Tibial nerve (tissue), 4 donors: ENCODE results near the gene CSKMT. TPM values are rescaled to one million over a fixed set of nuclear protein-coding genes. Genes with fewer than 3 reads are reported as not detected.

Source experiments
- DNase-seq, 2 donors: peaks; one replicate each; pipeline ENCODE4 v3.0.0-alpha.2; 2019; ENCODE audit warnings: low spot score in 2 of 2
- H3K27ac ChIP-seq, 4 donors: fragments of 200-600 bp; sonication (generic) in 3 of 4; one replicate each; pipeline ENCODE4 v1.5.1; 2017 to 2019; ENCODE audit warnings: mild to moderate bottlenecking in 1 of 4
- H3K27me3 ChIP-seq, 2 donors: fragments of 200-600 bp; sonication (generic) in 1 of 2; one replicate each; pipeline versions ENCODE4 v1.5.1 to v1.6.0; 2017 to 2019
- H3K36me3 ChIP-seq, 3 donors: fragments of 200-600 bp; sonication (generic); one replicate each; pipeline ENCODE4 v1.5.1; 2018 to 2019
- H3K4me1 ChIP-seq, 4 donors: fragments of 200-600 bp; sonication (generic) in 3 of 4; one replicate each; pipeline ENCODE4 v1.5.1; 2017 to 2019
- H3K4me3 ChIP-seq, 4 donors: fragments of 200-600 bp; sonication (generic) in 3 of 4; one replicate each; pipeline ENCODE4 v1.5.1; 2017 to 2019; ENCODE audit warnings: mild to moderate bottlenecking in 1 of 4, moderate library complexity in 1 of 4
- H3K9me3 ChIP-seq, 4 donors: fragments of 200-600 bp; sonication (generic) in 3 of 4; one replicate each; pipeline ENCODE4 v1.5.1; 2017 to 2019
- EP300 ChIP-seq, 2 donors: sonication (generic); formaldehyde crosslinking; IDR thresholded peaks; one replicate each; pipeline ENCODE4 v1.6.1; 2017; ENCODE audit warnings: antibody characterized with exemption in 2 of 2, mild to moderate bottlenecking in 1 of 2
- POLR2A ChIP-seq, 2 donors: fragments of 450-650 bp; IDR thresholded peaks; one replicate each; pipeline ENCODE4 v1.6.1; 2017; ENCODE audit warnings: antibody characterized with exemption in 2 of 2, mild to moderate bottlenecking in 2 of 2, moderate library complexity in 2 of 2
- WGBS, 2 donors: methylation state at CpG; one replicate each; pipeline ENCODE4 v1.1.5; 2018; 5-methylcytosine and 5-hydroxymethylcytosine counted together
- total RNA-seq, 4 donors: library from RNA; depleted of rRNA; stranded (reverse); fragments of >200 nt; gene quantifications; one replicate each; pipeline ENCODE4 v1.1.0, GENCODE V29; 2016
- TF ChIP-seq, protein P1 (sequence below), 5 experiments: fragments of 200-600 bp in 3 of 5; fragments of 450-650 bp in 2 of 5; sonication (generic) in 3 of 5; IDR thresholded peaks; one replicate each; pipeline ENCODE4 v1.5.1; 2016 to 2019; ENCODE audit warnings: antibody characterized with exemption in 5 of 5, mild to moderate bottlenecking in 3 of 5, moderate library complexity in 2 of 5

The CSKMT gene
- total RNA-seq, 4 donors from 2014 or later, result 2.6 to 17.0 (median 5.7) TPM

DNA sequence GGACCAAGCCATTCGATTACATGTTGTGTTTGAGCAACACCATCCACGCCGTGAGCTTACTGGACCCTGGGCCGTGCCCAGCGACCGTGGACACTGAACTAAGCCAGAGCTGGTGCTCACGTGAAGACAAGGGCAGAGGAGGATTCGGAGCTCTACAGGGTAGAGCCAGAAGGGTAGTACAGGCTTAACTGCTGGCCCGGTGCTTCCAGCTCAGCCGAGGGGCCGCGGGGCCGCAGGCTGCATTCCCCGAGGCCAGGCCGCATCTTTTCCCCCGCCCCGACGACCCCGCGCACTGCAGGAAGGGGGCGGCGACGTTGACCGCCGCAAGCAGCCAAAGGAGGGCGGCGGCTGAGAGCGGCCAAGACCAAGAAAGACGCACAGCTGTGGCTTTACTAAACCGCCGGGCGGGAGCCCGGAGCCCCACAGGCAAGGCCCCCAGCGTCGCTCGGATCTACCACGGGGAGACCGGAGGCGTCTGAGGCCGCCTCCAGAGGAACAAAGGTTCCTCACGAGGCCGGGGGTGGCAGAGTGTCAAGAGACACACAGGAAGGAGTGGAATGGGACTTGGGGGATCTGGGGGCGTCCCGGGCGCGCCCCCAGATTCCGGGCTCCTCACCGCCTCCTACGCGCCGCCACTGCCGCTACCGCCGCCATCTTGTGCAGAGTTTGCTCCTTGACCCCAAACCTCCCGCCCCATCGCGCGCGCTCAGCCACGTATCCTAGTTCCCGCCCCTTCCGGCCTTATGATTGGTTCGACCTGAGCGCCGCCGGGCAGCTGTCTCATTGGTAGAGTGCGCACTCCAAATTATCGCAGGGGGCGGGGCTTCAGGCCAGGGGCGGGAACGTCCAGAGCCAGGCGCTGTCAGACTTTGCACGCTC is 18.9 kb upstream of the CSKMT start, which contains the start of gene GANAB:
TSS of gene GANAB (minus strand) at position 668 of the 879 bp plus-strand sequence. CDS start at position 654, 14 bp downstream.
- Histone ChIP-seq H3K9me3 (no peaks in the 10 kb centered on the region), H3K27ac (peak within 1 kb of the TSS; percentile 72 to 98 (median 95)), H3K36me3 (peaks cover 0 to 59% (median 4%) of the 10 kb centered on the region in 3 donors), H3K4me1 (peaks cover 0 to 47% (median 16%) of the 10 kb centered on the region in 4 donors), H3K4me3 (peak within 1 kb of the TSS; percentile 87 to 99 (median 90)), H3K27me3 (no peaks in the 10 kb centered on the region)
- 1% methylated on average over 49 to 72 of the region's 73 CpGs for WGBS, 2 donors
- TF ChIP-seq, protein P1, sequence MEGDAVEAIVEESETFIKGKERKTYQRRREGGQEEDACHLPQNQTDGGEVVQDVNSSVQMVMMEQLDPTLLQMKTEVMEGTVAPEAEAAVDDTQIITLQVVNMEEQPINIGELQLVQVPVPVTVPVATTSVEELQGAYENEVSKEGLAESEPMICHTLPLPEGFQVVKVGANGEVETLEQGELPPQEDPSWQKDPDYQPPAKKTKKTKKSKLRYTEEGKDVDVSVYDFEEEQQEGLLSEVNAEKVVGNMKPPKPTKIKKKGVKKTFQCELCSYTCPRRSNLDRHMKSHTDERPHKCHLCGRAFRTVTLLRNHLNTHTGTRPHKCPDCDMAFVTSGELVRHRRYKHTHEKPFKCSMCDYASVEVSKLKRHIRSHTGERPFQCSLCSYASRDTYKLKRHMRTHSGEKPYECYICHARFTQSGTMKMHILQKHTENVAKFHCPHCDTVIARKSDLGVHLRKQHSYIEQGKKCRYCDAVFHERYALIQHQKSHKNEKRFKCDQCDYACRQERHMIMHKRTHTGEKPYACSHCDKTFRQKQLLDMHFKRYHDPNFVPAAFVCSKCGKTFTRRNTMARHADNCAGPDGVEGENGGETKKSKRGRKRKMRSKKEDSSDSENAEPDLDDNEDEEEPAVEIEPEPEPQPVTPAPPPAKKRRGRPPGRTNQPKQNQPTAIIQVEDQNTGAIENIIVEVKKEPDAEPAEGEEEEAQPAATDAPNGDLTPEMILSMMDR (IDR thresholded peaks at IDR 0.05), result peak in 1 of 5 experiments; percentile 17
- peak; percentile 74 to 88 for TF ChIP-seq EP300 (IDR thresholded peaks at IDR 0.05)
- peak; percentile 55 to 78 for TF ChIP-seq POLR2A (IDR thresholded peaks at IDR 0.05)
- peak; percentile 100 for DNase-seq

DNA sequence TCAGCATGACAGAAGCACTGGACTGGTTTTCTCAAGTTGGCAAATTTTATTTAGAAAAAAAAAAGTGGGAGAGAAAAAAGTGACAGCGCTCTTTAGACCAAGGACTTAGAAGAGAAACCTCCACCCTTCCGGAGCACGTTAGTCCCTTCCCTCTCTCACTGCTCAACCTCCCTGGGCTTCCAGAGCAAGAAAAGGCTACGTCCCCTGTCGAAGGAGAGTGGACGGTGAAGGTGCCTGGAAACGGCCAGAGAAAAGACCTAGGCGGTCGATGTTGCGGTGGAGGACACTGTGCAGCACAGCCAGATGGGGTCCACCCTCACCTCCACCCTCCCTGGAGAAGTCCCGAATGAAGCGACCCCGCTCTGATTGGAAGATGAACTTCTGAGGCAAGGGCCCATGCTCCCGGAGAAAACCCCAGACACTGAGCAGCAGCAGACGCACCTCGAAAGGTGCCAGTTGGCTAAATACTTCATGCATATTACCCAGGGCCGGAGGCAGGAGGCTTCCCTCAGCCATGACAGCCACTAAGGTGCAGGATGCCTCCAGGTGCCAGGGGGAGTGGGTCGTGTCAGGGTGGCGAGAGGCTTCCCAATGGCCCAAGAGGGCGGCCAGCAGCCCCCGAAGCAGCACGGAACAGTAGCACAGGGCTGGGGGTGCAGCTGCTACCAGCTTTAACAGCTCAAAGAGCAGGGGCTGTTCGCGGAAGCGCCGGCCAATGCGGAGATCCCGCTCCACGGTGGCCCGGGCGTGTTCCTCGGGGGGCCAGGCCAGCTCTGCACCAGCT is 18.1 kb upstream of the CSKMT start:
- whole genome bisulfite sequencing, 2 donors, result 45 to 65% methylated on average over 22 to 32 of the region's 32 CpGs
- Histone ChIP-seq H3K4me3 (peak overlapping the region in 2 of 4 donors; percentile 87 to 90), H3K9me3 (no peaks in the 10 kb centered on the region), H3K36me3 (peaks cover 0 to 56% (median 4%) of the 10 kb centered on the region in 3 donors), H3K27me3 (no peaks in the 10 kb centered on the region), H3K27ac (peak overlapping the region in 2 of 4 donors; percentile 66 to 96), H3K4me1 (peaks cover 0 to 47% (median 23%) of the 10 kb centered on the region in 4 donors)
- no peak for DNase-seq
- TF ChIP-seq EP300 (IDR thresholded peaks at IDR 0.05) (no peak), POLR2A (IDR thresholded peaks at IDR 0.05) (no peak)
- TF ChIP-seq, protein P1 (IDR thresholded peaks at IDR 0.05), result no peak

DNA sequence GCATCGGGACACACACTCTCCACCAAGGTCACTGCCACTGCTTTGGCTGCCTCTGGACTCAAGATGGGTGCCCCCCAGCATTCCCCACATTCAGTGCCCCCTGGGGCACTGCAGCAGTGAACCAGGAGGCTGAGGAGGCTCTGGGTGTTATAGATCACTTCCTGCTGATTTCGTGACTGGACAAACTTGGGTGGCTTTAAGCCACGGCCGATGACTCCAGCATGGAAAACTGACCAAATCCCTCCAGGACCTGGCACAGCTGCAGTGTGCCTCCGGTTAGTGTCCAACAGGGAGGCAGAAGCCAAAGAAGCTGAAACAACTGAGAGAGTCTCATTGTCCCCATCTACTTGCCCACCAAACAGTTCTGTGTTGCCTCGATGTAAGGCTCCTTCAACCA is 17.5 kb upstream of the CSKMT start:
- peaks cover 0 to 51% (median 28%) of the 10 kb centered on the region in 4 donors for H3K4me1 ChIP-seq
- no peaks in the 10 kb centered on the region for H3K9me3 ChIP-seq
- DNase-seq, result no peak
- H3K36me3 ChIP-seq, result peaks cover 0 to 51% (median 4%) of the 10 kb centered on the region in 3 donors
- H3K4me3 ChIP-seq, result no peak overlapping the region
- H3K27me3 ChIP-seq, result no peaks in the 10 kb centered on the region
- no peak overlapping the region for H3K27ac ChIP-seq
- TF ChIP-seq, protein P1 (IDR thresholded peaks at IDR 0.05), result no peak
- no peak for TF ChIP-seq POLR2A (IDR thresholded peaks at IDR 0.05)
- no peak for TF ChIP-seq EP300 (IDR thresholded peaks at IDR 0.05)
- WGBS, 2 donors, result 82 to 87% methylated on average over 6 of the region's 6 CpGs

DNA sequence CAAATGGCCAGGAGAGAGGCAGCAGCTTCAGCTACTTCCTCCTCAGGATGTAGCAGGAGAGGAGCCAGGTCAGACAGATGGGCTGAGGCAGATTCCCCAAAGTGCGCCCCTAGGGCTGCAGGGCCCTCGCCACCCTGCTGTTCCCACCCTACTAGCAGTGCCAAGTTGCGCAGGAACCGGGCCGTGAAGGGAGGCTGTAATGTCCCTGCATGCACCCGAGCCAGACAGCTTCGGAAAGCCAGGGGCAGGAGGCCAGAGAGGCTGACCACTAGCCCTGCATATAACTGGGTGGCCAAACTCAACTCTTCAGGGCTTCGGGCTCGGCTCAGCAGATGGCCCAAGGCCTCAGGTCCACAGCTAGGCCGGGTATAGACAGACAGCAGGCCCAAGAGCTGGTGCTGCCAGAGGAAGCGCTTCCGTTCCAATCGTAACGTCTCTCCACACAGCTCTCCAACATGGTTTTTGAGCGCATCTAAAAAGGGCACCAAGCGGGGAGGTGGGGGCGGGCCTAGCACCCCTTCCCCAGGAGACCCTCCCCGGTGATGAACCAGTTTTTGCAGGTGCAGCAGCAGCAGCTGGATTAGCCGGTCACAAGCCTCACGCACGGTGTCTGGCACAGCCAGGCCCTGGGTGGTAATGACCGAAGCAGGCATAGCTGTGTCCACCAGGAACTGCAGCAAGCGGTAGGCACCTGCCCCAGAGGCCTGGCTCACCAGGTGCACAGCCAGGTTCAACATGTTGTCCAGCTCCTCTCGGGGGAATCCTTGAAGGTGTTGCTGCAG is 16.7 kb upstream of the CSKMT start:
- no peaks in the 10 kb centered on the region for H3K27me3 ChIP-seq
- no peak overlapping the region for H3K27ac ChIP-seq
- peaks cover 0 to 45% (median 4%) of the 10 kb centered on the region in 3 donors for H3K36me3 ChIP-seq
- 89 to 92% methylated on average over 21 to 24 of the region's 24 CpGs for WGBS, 2 donors
- TF ChIP-seq, protein P1 (IDR thresholded peaks at IDR 0.05), result no peak
- TF ChIP-seq EP300 (IDR thresholded peaks at IDR 0.05) (no peak), POLR2A (IDR thresholded peaks at IDR 0.05) (no peak)
- DNase-seq, result no peak
- H3K9me3 ChIP-seq, result no peaks in the 10 kb centered on the region
- H3K4me3 ChIP-seq, result no peak overlapping the region
- peaks cover 0 to 53% (median 28%) of the 10 kb centered on the region in 4 donors for H3K4me1 ChIP-seq
